HepG2 (cell line): ENCODE results near the gene PGP. TPM values are rescaled to one million over a fixed set of nuclear protein-coding genes. Genes with fewer than 3 reads are reported as not detected.

Experiments
- ATAC-seq: fragments of 200-7000 bp; cut with Tn5 transposase; 3 replicates; pipeline ENCODE4 v1.9.1; 2020; ENCODE audit warnings: mild to moderate bottlenecking, moderate library complexity
- BruUV-seq: library from RNA; stranded (reverse); fragments of 400-500 nt; replicated peaks from 2 replicates; lab custom pipeline; 2021; lab: Mats Ljungman, UMichigan
- CTCF ChIA-PET: fragments of 300-600 bp; formaldehyde crosslinking; extraction: SDS; loops from one replicate; lab custom pipeline; 2021; ENCODE audit warnings: low total read pairs, inconsistent platforms, low intra/inter-chr PET ratio; lab: Yijun Ruan, JAX
- POLR2A ChIA-PET: fragments of 350-600 bp; sonication (Branson Sonifier 250); formaldehyde crosslinking; loops from one replicate; lab custom pipeline; 2020; ENCODE audit warnings: antibody characterized with exemption, inconsistent platforms; lab: Yijun Ruan, JAX
- DNase-seq: peaks from one replicate; pipeline ENCODE4 v3.0.0-alpha.2; 2015; ENCODE audit warnings: low spot score
- FAIRE-seq: peaks from 3 replicates; lab custom pipeline; 2011; peaks lifted over from hg19 to GRCh38; lab: Jason Lieb, UNC
- H2AFZ ChIP-seq: one replicate; pipeline ENCODE4 v1.6.1; 2011; ENCODE audit warnings: low read length, inconsistent platforms
- H3K27ac ChIP-seq: fragments of 300-600 bp; 3 replicates; pipeline ENCODE4 v1.8.0; 2011; ENCODE audit warnings: mixed run types, mild to moderate bottlenecking, mixed read lengths, low read length, inconsistent platforms; ENCODE audit not compliant: insufficient read depth; ENCODE audit errors: extremely low read length
- H3K27me3 ChIP-seq, 2 experiments: fragments of 200-600 bp in 1 of 2; 2 replicates in 1 of 2; 3 replicates in 1 of 2; pipeline versions ENCODE4 v1.6.0 to v1.8.0; 2011; ENCODE audit warnings: low read length in 2 of 2, mild to moderate bottlenecking in 2 of 2, moderate library complexity in 2 of 2, inconsistent platforms in 1 of 2; ENCODE audit not compliant: insufficient read depth in 2 of 2, control insufficient read depth in 1 of 2
- H3K36me3 ChIP-seq, 2 experiments: fragments of 200-600 bp in 1 of 2; replicated peaks in 1 of 2; 2 replicates in 1 of 2; 3 replicates in 1 of 2; pipeline versions ENCODE4 v1.5.1 to v1.8.0; 2011; ENCODE audit warnings: low read length in 2 of 2, inconsistent platforms in 1 of 2; ENCODE audit not compliant: insufficient read depth in 2 of 2, control insufficient read depth in 1 of 2
- H3K4me1 ChIP-seq: 2 replicates; pipeline ENCODE4 v1.5.1; 2012; ENCODE audit warnings: low read length, inconsistent platforms; ENCODE audit not compliant: insufficient read depth
- H3K4me2 ChIP-seq: 2 replicates; pipeline ENCODE4 v1.6.0; 2011; ENCODE audit warnings: low read depth, low read length, inconsistent platforms
- H3K4me3 ChIP-seq, 3 experiments: fragments of 200-600 bp in 1 of 3; sonication (generic), shearing (Covaris generic) in 1 of 3; replicated peaks in 1 of 3; 2 replicates each; pipeline ENCODE4 v1.5.1; 2011 to 2016; ENCODE audit warnings: low read length in 3 of 3, inconsistent platforms in 2 of 3, low read depth in 2 of 3, mild to moderate bottlenecking in 2 of 3, control low read depth in 1 of 3, mixed read lengths in 1 of 3; ENCODE audit not compliant: insufficient read depth in 1 of 3
- H3K79me2 ChIP-seq: one replicate; pipeline ENCODE4 v1.6.1; 2011; ENCODE audit warnings: low read length, inconsistent platforms; ENCODE audit not compliant: insufficient read depth
- H3K9ac ChIP-seq: 2 replicates; pipeline ENCODE4 v1.6.0; 2011; ENCODE audit warnings: mild to moderate bottlenecking, low read depth, low read length, inconsistent platforms; ENCODE audit not compliant: insufficient read depth
- H3K9me3 ChIP-seq: 2 replicates; pipeline ENCODE4 v1.5.1; 2012; ENCODE audit warnings: mild to moderate bottlenecking, low read length
- H4K20me1 ChIP-seq: 2 replicates; pipeline ENCODE4 v1.6.0; 2011; ENCODE audit warnings: inconsistent platforms, mild to moderate bottlenecking, low read length, moderate library complexity; ENCODE audit not compliant: insufficient read depth
- EP300 ChIP-seq, 3 experiments: sonication (generic) in 1 of 3; formaldehyde crosslinking in 1 of 3; IDR thresholded peaks; 2 replicates each; pipeline versions ENCODE4 v1.5.1 to v1.6.1; 2011 to 2020; ENCODE audit warnings: low read depth in 2 of 3, low read length in 2 of 3, borderline replicate concordance in 1 of 3, improper control_type of control experiment in 1 of 3, mild to moderate bottlenecking in 1 of 3, missing genetic modification reagents in 1 of 3, moderate library complexity in 1 of 3
- HDAC1 ChIP-seq: sonication (generic); formaldehyde crosslinking; IDR thresholded peaks from 2 replicates; pipeline ENCODE4 v1.5.1; 2020; ENCODE audit warnings: mild to moderate bottlenecking, missing genetic modification reagents
- MAX ChIP-seq: IDR thresholded peaks from 2 replicates; pipeline ENCODE4 v1.6.1; 2012; ENCODE audit warnings: inconsistent platforms
- NR2C2 ChIP-seq: sonication (generic); formaldehyde crosslinking; IDR thresholded peaks from 2 replicates; pipeline ENCODE4 v1.4.0; 2020; ENCODE audit warnings: missing genetic modification reagents, mild to moderate bottlenecking, moderate library complexity, borderline replicate concordance
- NR2F1 ChIP-seq, 2 experiments: fragments of 450-650 bp in 1 of 2; formaldehyde crosslinking in 1 of 2; IDR thresholded peaks; 2 replicates each; pipeline versions ENCODE4 v1.5.0 to v1.6.1; 2016 to 2020; ENCODE audit warnings: mild to moderate bottlenecking in 1 of 2, missing compliant biosample characterization in 1 of 2, missing genetic modification reagents in 1 of 2, moderate library complexity in 1 of 2
- NR2F2 ChIP-seq: IDR thresholded peaks from 2 replicates; pipeline ENCODE4 v1.6.1; 2012; ENCODE audit warnings: low read depth, inconsistent platforms, borderline replicate concordance
- PATZ1 ChIP-seq: sonication (generic); formaldehyde crosslinking; IDR thresholded peaks from 2 replicates; pipeline ENCODE4 v1.4.0; 2020; ENCODE audit warnings: missing genetic modification reagents
- PHF20 ChIP-seq: sonication (generic); formaldehyde crosslinking; IDR thresholded peaks from 2 replicates; pipeline ENCODE4 v1.5.0; 2020; ENCODE audit warnings: mild to moderate bottlenecking, missing genetic modification reagents
- YEATS4 ChIP-seq: sonication (generic); formaldehyde crosslinking; IDR thresholded peaks from 2 replicates; pipeline ENCODE4 v1.4.0; 2020; ENCODE audit warnings: missing genetic modification reagents, borderline replicate concordance
- ZBTB34 ChIP-seq: sonication (generic); formaldehyde crosslinking; IDR thresholded peaks from 2 replicates; pipeline ENCODE4 v1.8.0; 2022; ENCODE audit warnings: mild to moderate bottlenecking, missing genetic modification reagents
- ZNF280B ChIP-seq: sonication (generic); formaldehyde crosslinking; IDR thresholded peaks from 2 replicates; pipeline ENCODE4 v1.5.0; 2020; ENCODE audit warnings: missing genetic modification reagents, mild to moderate bottlenecking, borderline replicate concordance
- ZNF282 ChIP-seq: fragments of 450-650 bp; IDR thresholded peaks from 2 replicates; pipeline ENCODE4 v1.6.1; 2018; ENCODE audit not compliant: partially characterized antibody
- ZSCAN12 ChIP-seq: sonication (generic); formaldehyde crosslinking; IDR thresholded peaks from 2 replicates; pipeline ENCODE4 v1.9.0; 2021; ENCODE audit warnings: mild to moderate bottlenecking, missing genetic modification reagents
- WGBS: methylation state at CpG from one replicate; pipeline ENCODE4 v1.1.6; 2017; ENCODE audit warnings: low lambda C conversion rate; 5-methylcytosine and 5-hydroxymethylcytosine counted together
- in situ Hi-C: cut with HindIII; loops from 2 replicates; pipeline ENCODE4 v1.10.0; 2017; ENCODE audit warnings: low pct_unique_long_range_greater_than_20kb; ENCODE audit not compliant: extremely low pct_ligation_motif_present
- intact Hi-C: fragments of 100-400 bp; cut with micrococcal nuclease; formaldehyde crosslinking; loops from one replicate; pipeline ENCODE4 v1.10.0; 2022; ENCODE audit not compliant: unreplicated experiment
- polyA plus RNA-seq, 8 experiments: library from polyadenylated mRNA; depleted of rRNA in 3 of 8; stranded (reverse) in 7 of 8; unstranded in 1 of 8; fragments of >200 nt; fragmentation: Illumina TruSeq in 4 of 8; extraction: Trizol in 4 of 8; gene quantifications; 2 replicates each; pipeline versions ENCODE4 v1.2.1 to v1.2.3, GENCODE V29; 2011 to 2016; ENCODE audit warnings: low read depth in 4 of 8, missing spikeins in 1 of 8, mixed read lengths in 1 of 8; ENCODE audit not compliant: insufficient read depth in 1 of 8
- total RNA-seq, 5 experiments: library from RNA; depleted of rRNA; stranded (reverse); fragments of >200 nt; fragmentation: Illumina TruSeq; extraction: Trizol; gene quantifications; 2 replicates each; pipeline ENCODE4 v1.2.3, GENCODE V29; 2016; ENCODE audit warnings: low read depth in 1 of 5
- TF ChIP-seq, protein P1 (sequence below): sonication (generic); formaldehyde crosslinking; IDR thresholded peaks from 2 replicates; pipeline ENCODE4 v1.4.0; 2020; ENCODE audit warnings: missing genetic modification reagents

Gene PGP
- total and polyA plus RNA-seq, 2 of the 13 experiments (the other 11 are each of a cell fraction or from before 2014, with no cell fraction given) = 7.3 to 18.3 TPM

- ATAC-seq (peak; percentile 20), FAIRE-seq (no peak), DNase-seq (no peak)
- no peaks in the 10 kb centered on the region for H3K79me2 ChIP-seq
- no peaks in the 10 kb centered on the region for H3K9me3 ChIP-seq
- H3K4me3 ChIP-seq = no peak overlapping the region
- no peak overlapping the region for H3K9ac ChIP-seq
- 0 out of 5 replicates have a peak, but pooled peaks cover 0 to 5% of the 10 kb centered on the region in 2 experiments for H3K27me3 ChIP-seq
- peaks cover 38% of the 10 kb centered on the region for H3K4me1 ChIP-seq
- WGBS = 49% methylated on average over 4 of the region's 25 CpGs
- in situ Hi-C loops (no loop called here), intact Hi-C loops (no loop called here)
- H3K36me3 ChIP-seq = no peaks in the 10 kb centered on the region
- no TSS peak for BruUV-seq
- no peaks in the 10 kb centered on the region for H4K20me1 ChIP-seq
- no peak overlapping the region for H2AFZ ChIP-seq
- POLR2A ChIA-PET = interaction anchor here (0.9 to 3.5 kb wide), 6 partner anchors 15 to 62 kb away, joined by 3 to 29 read pairs (median 4); partner anchors contain the start of genes ECI1, PGP and TRAF7
- CTCF ChIA-PET = no interaction called here
- H3K27ac ChIP-seq = peak overlapping the region; percentile 48
- no peak overlapping the region for H3K4me2 ChIP-seq
- TF ChIP-seq ZBTB34 (CRISPR knock-in tag) = no peak
- TF ChIP-seq NR2F1 (CRISPR knock-in tag; IDR thresholded peaks at IDR 0.05) = peak; percentile 53 to 80; a peak in 3 of 4 replicates
- peak; percentile 36; the same call in 1 of the 2 replicates for TF ChIP-seq PATZ1 (CRISPR knock-in tag)
- no peak for TF ChIP-seq ZNF282
- peak; percentile 98 for TF ChIP-seq NR2C2 (CRISPR knock-in tag)
- peak; percentile 23; the same call in 1 of the 2 replicates for TF ChIP-seq YEATS4 (CRISPR knock-in tag)
- TF ChIP-seq, protein P1, sequence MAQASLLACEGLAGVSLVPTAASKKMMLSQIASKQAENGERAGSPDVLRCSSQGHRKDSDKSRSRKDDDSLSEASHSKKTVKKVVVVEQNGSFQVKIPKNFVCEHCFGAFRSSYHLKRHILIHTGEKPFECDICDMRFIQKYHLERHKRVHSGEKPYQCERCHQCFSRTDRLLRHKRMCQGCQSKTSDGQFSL (CRISPR knock-in tag) = peak; percentile 65; the same call in 1 of the 2 replicates
- peak in 1 of 2 experiments; percentile 2; a peak in 1 of 4 replicates for TF ChIP-seq EP300 (IDR thresholded peaks at IDR 0.05; ENCODE audit: low read depth in 2 of 2, low read length in 2 of 2)
- no peak for TF ChIP-seq EP300 (CRISPR knock-in tag; IDR thresholded peaks at IDR 0.05; ENCODE audit: borderline replicate concordance)
- no peak for TF ChIP-seq ZSCAN12 (CRISPR knock-in tag)
- TF ChIP-seq PHF20 (CRISPR knock-in tag) = peak; percentile 28; the same call in 1 of the 2 replicates
- TF ChIP-seq MAX = 0 out of 2 replicates have a peak, but pooled peaks have one; percentile 47
- TF ChIP-seq ZNF280B = 0 out of 2 replicates have a peak, but pooled peaks have one; percentile 4
- TF ChIP-seq NR2F2 = peak; percentile 82
- 0 out of 2 replicates have a peak, but pooled peaks have one; percentile 34 for TF ChIP-seq HDAC1
Measured at GRCh38 chr16:2189252-2189893, 25.3 kb downstream of the PGP start.
